ENCODE data around the gene TAF7L. TPM values are rescaled to one million over a fixed set of nuclear protein-coding genes. Genes with fewer than 3 reads are reported as not detected.
"Not testable (repeated sequence)": the region's sequence is repeated elsewhere in the genome, so short reads cannot be mapped to it uniquely, and the experiment has no call there.

Gene TAF7L
- 0.67 TPM for polyA plus RNA-seq (ENCODE audit: insufficient read length)
- long read RNA-seq, donor 1: 0 reads
- long read RNA-seq, donor 2: 0 reads
- long read RNA-seq, donor 3: 0 reads
- long read RNA-seq, donor 4: 0 reads
- long read RNA-seq, donor 5: 0 reads
- long read RNA-seq, donor 6: 0 reads
- long read RNA-seq, donor 7: 0 reads
- long read RNA-seq, donor 8: 0 reads

DNA sequence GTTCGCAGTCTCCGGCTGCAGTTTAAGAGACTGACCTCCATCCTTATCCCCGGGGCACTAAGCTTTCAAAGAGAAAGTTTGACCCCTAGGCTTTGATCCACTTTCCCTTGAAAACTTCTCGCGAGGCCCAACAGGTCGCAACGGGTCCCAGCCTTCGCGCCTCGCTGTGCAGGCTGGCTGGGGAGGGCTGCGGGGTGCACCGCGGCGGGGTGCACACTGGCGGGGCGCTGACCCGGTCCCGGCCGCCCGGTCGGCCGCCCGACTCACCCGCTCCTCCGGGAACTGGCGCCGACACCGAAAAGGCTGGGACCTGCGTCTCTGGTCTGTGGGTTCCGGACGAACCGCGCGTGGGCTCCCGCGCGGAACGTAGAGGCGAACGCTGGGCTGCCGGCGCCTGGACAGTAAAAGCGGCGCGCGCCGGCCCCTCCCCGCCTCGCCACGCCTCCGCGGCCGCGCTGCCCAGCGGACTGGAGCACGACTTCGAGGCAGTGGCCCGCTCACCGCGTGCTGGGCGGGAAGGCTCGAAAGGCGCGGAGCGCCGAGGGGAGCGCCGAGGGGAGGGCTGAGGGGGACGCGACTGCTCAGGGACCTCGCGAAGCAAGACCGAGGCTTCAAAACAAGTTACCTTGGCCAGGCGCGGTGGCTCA lies at the start of gene TAF7L:
Gene TAF7L, minus strand, starts transcription at position 378 of the 647 bp plus-strand sequence. CDS start 3,791 bp downstream, outside the sequence.
- DNase-seq: peak; percentile 10

- no peak for DNase-seq
Measured at GRCh38 chrX:101337776-101338271, 46.7 kb upstream of the TAF7L start.

DNA sequence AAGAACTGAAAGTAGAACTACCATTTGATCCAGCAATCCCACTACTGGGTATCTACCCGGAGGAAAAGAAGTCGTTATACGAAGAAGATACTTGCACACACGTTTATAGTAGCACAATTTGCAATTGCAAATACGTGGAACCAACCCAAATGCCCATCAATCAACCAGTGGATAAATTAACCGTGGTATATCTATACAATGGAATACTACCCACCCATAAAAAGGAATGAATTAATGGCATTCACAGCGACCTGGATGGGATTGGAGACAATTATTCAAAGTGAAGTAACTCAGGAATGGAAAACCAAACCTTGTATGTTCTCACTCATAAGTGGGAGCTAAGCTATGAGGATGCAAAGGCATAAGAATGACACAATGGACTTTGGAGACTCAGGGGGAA lies 43.2 kb upstream of the TAF7L start:
- not testable (repeated sequence) for DNase-seq

DNA sequence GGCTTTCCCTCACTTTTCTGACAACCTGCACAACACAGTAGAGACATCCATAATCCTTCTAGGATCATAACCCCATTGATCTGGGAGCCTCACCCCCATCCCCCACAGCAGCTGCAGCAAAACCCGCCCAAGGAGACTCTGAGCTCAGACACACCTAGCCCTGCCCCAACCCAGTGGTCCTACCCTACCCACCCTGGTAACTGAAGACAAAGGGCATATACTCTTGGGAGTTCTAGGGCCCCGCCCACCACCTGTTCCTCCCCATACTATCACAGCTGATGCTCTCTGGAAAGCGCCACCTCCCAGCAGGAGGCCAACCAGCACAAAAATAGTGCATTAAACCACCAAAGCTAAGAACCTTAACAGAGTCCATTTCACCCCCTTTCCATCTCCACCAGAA lies 35.5 kb upstream of the TAF7L start:
- DNase-seq: not testable (repeated sequence)

DNA sequence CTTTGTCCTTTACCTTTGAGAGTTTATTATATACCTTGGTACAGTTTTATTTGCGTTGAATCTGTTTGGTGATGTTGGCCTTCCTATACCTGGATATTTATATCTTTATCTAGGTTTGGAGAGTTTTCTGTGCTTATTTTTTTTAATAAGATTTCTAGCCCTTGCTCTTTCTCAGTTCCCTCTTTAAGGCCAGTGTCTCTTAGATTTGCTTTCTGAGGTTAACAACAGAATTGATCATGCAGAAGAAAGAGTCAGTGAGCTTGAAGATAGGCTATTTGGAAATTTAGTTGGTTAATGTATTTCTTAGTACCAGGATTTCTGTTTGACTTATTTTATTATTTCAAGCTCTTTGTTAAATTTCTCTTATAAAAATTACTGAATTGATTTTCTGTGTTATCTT lies 12.7 kb upstream of the TAF7L start:
- no peak for DNase-seq

DNA sequence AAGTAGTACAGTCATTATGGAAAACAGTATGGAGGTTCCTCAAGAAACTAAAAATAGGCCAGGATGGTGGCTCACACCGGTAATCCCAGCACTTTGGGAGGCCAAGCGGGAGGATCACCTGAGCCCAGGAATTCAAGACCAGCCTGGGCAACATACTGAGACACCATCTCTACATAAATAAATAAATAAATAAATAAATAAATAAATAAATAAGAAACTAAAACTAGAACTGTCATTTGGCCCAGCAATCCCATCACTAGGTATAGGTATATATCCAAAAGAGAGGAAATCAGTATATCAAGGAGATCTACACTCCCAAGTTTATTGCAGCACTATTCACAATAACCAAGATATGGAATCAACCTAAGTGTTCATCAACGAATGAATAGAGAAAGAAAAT lies 4.5 kb upstream of the TAF7L start:
- DNase-seq: not testable (repeated sequence)

DNA sequence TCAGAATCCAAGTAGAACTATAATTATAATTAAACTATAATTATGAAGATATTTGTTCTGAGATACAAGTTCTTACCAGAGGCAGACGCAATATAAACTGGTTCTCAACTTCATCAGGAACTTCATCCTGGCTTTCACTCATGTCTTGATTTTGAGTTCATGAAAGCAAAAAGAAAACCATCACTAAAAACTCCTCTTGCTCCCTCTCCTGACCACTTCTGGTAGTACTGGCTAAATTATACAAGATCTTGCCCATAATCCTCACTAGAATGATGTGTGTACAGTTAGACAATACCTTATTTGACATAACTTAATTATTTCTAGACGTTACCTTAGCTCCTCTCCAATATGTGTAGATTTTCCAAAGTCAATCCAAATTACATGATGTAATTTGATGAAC lies 3.7 kb downstream of the TAF7L start:
- DNase-seq: peak; percentile 53

DNA sequence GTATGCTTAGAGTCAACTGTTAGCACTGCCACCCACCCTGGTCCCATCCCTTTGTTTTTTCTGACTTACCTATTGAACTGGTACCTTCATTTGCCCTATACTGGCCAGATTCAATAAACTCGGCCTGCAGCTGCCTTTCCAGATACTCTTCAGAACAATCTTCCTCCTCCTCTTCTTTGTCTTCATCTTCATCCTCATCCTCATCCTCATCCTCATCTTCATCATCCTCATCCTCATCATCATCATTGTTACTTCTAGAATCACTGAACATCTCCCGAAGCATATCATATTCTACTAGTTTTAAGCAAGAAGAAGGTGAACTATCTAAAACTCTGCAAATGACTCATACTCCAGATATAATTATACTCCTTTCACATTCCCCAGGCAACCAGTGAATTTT lies 14.9 kb downstream of the TAF7L start:
- DNase-seq: no peak

DNA sequence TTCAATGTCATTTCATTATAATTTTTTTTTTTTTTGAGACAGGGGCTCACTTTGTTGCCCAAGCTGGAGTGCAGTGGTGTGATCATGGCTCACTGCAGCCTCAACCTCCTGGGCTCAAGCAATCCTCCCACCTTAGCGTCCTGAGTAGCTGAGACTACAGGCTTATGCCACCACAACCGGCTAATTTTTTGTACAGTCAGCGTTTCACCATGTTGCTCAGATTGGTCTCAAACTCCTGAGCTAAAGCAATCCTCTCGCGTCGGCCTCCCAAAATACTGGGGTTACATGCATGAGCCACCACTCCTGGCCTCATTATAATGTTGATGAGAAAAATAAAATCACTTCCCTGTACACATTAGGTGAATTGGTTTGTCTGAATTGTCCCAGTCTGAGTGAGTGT lies 16.9 kb downstream of the TAF7L start:
- DNase-seq: no peak

GRCh38 chrX:101265869-101266428 lies 25.2 kb downstream of the TAF7L start:
- no peak for DNase-seq

DNA sequence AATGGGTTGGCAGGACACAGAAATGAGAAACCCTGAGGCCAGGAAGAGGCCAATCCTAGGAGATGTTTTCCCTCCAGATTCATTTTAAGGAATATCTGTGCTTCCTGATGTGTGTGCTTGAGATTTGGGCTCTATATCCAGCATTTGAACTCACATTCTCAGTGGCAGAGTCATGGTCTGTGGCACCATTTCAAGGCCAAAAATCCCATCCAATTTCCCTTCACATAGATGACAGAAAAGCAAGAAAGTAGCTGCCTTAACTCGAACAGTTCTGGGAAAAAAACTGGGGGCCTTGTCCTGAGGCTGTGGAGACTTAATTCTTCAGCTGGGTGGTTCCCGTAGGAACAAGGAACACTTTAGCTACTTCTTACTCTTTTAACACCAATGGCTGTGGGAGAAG lies 27.4 kb downstream of the TAF7L start:
- no peak for DNase-seq

DNA sequence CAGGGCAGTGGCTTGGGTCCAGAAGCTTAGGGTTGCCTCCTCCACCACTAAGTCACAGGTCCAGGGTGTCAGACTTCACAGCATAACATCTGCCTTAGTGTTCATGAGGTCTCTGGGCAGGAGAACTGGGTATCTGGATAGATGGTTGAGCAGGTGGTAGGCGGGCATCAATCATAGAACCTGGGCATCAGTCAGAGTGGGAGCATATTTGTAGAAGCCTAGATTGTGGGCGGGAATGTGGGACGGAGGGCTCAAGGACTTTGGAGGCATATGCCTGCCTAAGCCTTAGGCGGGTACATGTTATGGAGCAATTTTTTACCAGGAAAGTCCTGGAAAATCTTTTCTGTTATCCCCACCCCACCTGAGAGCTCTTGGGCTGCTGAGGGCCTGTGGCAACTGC lies 28.5 kb downstream of the TAF7L start:
- DNase-seq: no peak

DNA sequence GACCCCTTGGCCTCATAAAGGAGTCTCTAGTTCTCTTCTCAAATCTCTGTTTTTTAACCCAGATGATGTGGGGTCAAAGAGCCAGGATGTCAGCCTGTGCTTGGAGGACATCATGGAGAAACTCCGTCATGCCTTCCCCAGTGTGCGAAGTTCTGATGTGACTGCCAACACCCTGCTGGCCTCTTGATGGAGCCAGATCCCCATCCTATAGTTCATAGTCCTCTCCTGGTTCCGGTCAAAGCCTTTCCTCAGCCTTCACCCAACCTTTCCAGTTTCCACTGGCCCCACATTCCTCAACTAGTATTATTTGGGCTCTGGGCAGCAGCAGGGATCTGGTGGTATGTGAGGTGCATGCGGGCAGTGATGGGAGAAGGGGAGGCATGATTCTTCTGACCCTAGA lies 30.7 kb downstream of the TAF7L start:
- DNase-seq: no peak

GRCh38 chrX:101258259-101258581 lies 32.9 kb downstream of the TAF7L start:
- DNase-seq: no peak

DNA sequence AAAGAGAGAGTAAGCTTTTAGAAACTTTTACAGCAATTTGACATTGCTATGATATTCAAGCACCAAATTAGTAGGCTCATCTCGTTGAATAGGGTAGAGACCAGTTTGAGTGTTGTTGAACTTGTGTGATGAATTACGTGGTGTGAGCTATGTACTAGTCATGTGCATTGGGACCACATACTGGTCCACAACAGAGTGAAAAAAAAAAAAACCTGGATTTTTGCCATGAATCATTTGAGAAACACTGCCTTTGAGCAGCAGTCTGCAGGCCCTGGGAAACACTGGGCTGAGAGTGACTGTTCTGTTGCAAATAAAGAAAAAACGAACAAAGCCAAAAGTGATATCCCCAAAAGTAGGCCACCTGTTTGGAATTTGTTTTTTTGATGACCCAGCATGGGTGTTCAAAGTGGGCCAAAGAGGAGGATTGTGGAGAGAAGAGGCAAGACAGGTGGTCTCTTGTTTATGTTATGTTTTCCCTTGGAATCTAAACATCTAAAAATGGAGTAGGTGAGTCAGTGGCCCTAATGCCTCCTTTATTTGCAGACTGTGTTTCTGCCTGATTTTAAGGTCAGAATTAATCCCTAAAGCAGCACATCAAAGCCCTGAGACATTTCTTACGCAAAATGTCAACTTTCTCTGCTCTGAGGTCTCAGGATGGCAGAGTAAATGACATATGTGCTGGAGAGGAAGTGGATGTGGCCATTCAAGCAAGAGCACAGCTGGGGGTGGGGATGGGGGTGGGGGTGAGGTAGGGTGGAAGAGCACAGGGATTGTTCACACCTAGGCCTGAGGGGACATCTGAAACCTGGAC lies 33.5 kb downstream of the TAF7L start:
- DNase-seq: no peak

GRCh38 chrX:101252634-101253033 lies 38.5 kb downstream of the TAF7L start:
- no peak for DNase-seq

DNA sequence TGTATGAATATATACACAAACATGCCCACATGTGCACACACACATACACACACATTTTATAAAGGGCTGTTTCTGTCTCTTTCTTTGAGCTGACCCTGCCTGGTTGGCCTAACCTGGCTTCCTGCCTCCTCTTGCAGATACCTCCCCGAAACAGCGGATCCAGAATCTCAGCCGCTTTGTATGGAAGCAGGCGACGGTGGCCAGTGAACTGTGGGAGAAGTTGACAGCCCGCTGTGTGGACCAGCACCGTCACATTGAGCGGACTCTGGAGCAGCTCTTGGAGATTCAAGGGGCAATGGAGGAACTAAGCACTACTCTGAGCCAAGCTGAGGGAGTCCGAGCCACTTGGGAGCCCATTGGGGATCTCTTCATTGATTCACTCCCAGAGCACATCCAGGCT lies 49.6 kb downstream of the TAF7L start:
- DNase-seq: no peak

GRCh38 chrX:101237041-101237440 lies 54.1 kb downstream of the TAF7L start:
- DNase-seq: no peak

GRCh38 chrX:101232316-101232715 lies 58.8 kb downstream of the TAF7L start:
- DNase-seq: no peak

GRCh38 chrX:101231080-101231479 lies 60.1 kb downstream of the TAF7L start:
- no peak for DNase-seq

- no peak for DNase-seq
Measured at GRCh38 chrX:101230636-101231035, 60.5 kb downstream of the TAF7L start.

DNA sequence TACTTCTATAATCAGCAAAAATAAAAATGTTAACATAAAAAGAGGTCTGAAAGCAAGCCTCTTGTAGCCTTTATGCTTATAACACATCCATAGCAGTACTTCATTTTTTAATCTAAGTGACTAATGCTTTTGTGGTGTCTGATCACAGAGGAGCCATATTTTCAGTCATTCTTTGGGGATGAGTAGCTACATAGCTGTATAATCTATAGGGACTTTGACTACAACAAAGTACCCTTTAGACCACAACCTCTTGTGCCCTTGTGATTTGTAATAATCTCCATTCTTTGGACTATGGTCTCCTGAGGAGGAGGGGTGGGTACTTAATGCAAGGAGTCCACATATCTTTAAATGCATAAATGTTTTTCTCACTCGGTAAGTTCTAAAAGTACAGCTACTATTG lies 62.0 kb downstream of the TAF7L start:
- DNase-seq: no peak

- DNase-seq: no peak
Measured at GRCh38 chrX:101223226-101223625, 67.9 kb downstream of the TAF7L start.

All from left kidney (tissue), 8 donors.